HFFc6 (cell line): ENCODE measurements around the gene COX7A2L. TPM values are rescaled to one million over a fixed set of nuclear protein-coding genes. Genes with fewer than 3 reads are reported as not detected.

ENCODE experiments used
- DNase-seq: peaks from one replicate; pipeline ENCODE4 v3.0.0-alpha.2; 2018
- H3K27ac Mint-ChIP-seq: 2 replicates; pipeline ENCODE4 v1.8.0; 2020; ENCODE audit warnings: mild to moderate bottlenecking, mixed read lengths
- H3K27me3 Mint-ChIP-seq: 2 replicates; pipeline ENCODE4 v1.8.0; 2021; ENCODE audit warnings: mild to moderate bottlenecking, moderate library complexity, mixed read lengths; ENCODE audit not compliant: insufficient read depth
- H3K36me3 Mint-ChIP-seq: 2 replicates; pipeline ENCODE4 v1.8.0; 2021; ENCODE audit warnings: low read depth, mixed read lengths
- H3K4me1 Mint-ChIP-seq: 2 replicates; pipeline ENCODE4 v1.8.0; 2020; ENCODE audit warnings: low read depth, mixed read lengths
- H3K4me3 Mint-ChIP-seq: 2 replicates; pipeline ENCODE4 v1.8.0; 2020; ENCODE audit warnings: mild to moderate bottlenecking, moderate library complexity, mixed read lengths
- H3K9me3 Mint-ChIP-seq: 2 replicates; pipeline ENCODE4 v1.8.0; 2020; ENCODE audit warnings: mild to moderate bottlenecking, mixed read lengths
- total RNA-seq, 6 experiments: library from RNA; stranded (reverse); fragmentation: NEBNext Ultra II Directional; extraction: Animal tissue kit (Norgen Biotek cat#: 25700); gene quantifications; 2 replicates in 1 of 6; 3 replicates in 5 of 6; pipeline ENCODE4 v1.2.3, GENCODE V29; 2021
- TF ChIP-seq, protein P1 (sequence below): fragments of 200-600 bp; sonication (generic); IDR thresholded peaks from 2 replicates; pipeline ENCODE4 v1.5.0; 2021; ENCODE audit warnings: antibody characterized with exemption, mild to moderate bottlenecking

COX7A2L gene
- total RNA-seq, 6 experiments from 2014 or later: 118 to 130 (median 125) TPM

DNA sequence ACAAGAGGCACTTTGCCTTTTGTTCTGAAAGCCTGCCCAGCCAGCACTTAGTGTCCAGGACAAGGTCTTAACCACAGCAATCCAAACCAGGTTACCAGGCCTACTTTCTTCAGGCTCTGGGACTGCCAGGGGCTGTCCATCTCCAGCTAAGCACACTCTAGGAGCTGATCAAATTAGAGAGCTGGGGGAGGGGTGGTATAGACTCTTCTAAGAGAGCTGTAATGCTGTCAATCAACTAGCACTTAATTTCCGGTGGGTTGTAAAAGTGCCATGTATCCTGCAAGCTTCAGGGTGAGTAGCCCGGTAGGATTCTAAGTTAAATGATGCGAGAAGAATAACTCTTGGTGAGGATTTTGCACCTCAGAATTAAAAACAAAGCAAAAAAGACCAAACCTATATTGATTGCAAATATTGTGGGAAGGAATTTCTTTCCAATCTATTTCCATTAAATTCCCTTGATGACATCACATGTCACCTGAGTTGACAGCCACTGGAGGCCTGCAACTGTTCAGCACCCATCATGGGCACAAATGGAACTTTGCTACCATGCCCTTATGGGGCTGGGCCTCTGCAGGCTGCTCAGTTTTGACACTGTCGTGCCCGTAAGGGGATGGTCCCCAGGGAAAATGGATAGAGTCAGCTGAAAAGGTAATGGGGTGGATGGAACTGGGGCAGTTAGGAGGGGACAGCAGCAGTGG, 8.7 kb upstream of the COX7A2L start:
- Mint-ChIP-seq H3K36me3 (no peaks in the 10 kb centered on the region), H3K27ac (no peak overlapping the region)

DNA sequence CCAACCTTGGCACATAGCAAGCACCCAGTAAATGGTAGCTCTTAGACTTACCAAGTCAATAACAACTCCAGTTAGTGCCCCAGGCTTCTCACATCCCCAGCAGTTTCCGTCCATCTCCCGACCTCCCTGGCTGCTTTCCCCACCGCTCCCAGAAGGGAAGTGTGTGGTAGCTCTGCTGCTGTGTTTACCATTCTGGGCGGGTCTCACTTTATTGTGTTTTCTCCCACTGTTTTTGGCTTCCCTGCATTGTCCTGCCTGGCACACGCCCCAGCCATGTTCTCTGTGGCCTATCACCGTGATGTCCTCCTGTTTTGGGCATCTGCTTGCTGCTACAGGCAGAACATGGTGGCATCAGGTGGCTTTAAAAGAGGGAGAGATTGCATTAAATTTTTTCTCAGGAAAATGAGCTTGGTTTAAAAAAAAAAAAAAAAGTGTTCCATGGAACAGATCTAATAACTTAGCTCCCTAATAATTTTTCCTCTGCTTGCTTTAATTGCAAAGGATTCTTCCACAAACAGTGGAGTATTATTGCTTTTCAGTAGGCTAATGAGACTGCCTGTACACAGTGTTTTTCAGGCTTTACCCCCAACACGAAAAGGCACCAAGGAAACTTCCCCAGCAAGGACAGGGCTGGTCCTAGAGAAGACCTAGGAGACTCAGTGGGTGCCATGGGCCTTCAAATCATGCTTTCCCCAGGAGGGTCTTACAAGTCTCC, 8.0 kb upstream of the COX7A2L start:
- no peak overlapping the region for H3K27ac Mint-ChIP-seq
- TF ChIP-seq, protein P1, sequence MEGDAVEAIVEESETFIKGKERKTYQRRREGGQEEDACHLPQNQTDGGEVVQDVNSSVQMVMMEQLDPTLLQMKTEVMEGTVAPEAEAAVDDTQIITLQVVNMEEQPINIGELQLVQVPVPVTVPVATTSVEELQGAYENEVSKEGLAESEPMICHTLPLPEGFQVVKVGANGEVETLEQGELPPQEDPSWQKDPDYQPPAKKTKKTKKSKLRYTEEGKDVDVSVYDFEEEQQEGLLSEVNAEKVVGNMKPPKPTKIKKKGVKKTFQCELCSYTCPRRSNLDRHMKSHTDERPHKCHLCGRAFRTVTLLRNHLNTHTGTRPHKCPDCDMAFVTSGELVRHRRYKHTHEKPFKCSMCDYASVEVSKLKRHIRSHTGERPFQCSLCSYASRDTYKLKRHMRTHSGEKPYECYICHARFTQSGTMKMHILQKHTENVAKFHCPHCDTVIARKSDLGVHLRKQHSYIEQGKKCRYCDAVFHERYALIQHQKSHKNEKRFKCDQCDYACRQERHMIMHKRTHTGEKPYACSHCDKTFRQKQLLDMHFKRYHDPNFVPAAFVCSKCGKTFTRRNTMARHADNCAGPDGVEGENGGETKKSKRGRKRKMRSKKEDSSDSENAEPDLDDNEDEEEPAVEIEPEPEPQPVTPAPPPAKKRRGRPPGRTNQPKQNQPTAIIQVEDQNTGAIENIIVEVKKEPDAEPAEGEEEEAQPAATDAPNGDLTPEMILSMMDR: no peak
- H3K4me3 Mint-ChIP-seq: no peak overlapping the region
- H3K4me1 Mint-ChIP-seq: peaks cover 6% of the 10 kb centered on the region; the same call in 1 of the 2 replicates
- H3K36me3 Mint-ChIP-seq: no peaks in the 10 kb centered on the region
- H3K27me3 Mint-ChIP-seq: peaks cover 24% of the 10 kb centered on the region
- H3K9me3 Mint-ChIP-seq: no peaks in the 10 kb centered on the region
- no peak for DNase-seq

More for the DNA sequence above, 8.7 kb upstream of the COX7A2L start:
- DNase-seq: no peak
- TF ChIP-seq, protein P1: no peak
- Mint-ChIP-seq H3K4me3 (no peak overlapping the region), H3K27me3 (peaks cover 30% of the 10 kb centered on the region), H3K4me1 (peaks cover 6% of the 10 kb centered on the region; the same call in 1 of the 2 replicates), H3K9me3 (no peaks in the 10 kb centered on the region)

DNA sequence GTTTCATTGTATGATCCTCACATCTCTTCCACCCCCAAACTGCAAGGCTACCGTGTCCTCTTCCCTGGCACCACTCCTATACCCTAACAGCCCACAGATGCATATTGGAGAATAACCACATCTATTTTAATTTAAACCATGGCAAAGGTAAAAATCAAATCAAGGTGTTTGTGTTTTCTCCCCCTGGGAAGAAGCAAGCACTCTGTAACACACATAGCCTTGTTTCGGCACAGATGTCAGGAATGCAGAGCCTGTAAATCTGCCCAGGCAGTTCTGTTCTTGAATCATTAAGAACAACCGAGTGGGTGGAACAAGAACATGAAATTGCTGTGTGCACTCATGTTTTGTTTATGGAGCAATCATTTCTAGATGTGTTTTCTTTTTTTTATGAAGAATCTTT, 6.8 kb upstream of the COX7A2L start:
- no peak overlapping the region for H3K27ac Mint-ChIP-seq
- no peak for DNase-seq
- H3K4me1 Mint-ChIP-seq: peaks cover 6% of the 10 kb centered on the region; the same call in 1 of the 2 replicates
- TF ChIP-seq, protein P1: no peak
- H3K36me3 Mint-ChIP-seq: no peaks in the 10 kb centered on the region
- H3K27me3 Mint-ChIP-seq: peaks cover 20% of the 10 kb centered on the region
- no peak overlapping the region for H3K4me3 Mint-ChIP-seq
- H3K9me3 Mint-ChIP-seq: no peaks in the 10 kb centered on the region

DNA sequence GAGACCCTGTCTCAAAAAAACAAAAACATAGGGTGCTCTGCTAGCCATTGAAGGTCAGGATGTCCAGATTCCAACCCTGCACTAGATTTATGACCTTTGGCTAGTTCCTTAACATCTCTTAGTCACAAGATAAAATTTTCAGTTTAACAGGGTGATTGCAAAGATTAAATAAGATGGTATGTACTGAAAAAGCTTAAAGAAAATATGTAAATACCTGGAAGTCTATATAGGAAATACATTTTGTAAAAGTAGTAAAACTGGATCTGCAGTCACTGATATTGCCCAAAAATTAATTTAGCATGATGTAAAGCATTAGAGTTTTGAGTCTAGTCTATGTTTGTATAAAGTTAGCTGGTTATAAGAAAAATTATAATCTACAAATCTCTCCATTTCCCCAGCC, 5.4 kb upstream of the COX7A2L start:
- no peak overlapping the region for H3K27ac Mint-ChIP-seq
- peaks cover 8% of the 10 kb centered on the region for H3K4me1 Mint-ChIP-seq
- DNase-seq: no peak
- H3K9me3 Mint-ChIP-seq: no peaks in the 10 kb centered on the region
- no peak overlapping the region for H3K4me3 Mint-ChIP-seq
- H3K36me3 Mint-ChIP-seq: no peaks in the 10 kb centered on the region
- TF ChIP-seq, protein P1: no peak
- peaks cover 22% of the 10 kb centered on the region for H3K27me3 Mint-ChIP-seq

DNA sequence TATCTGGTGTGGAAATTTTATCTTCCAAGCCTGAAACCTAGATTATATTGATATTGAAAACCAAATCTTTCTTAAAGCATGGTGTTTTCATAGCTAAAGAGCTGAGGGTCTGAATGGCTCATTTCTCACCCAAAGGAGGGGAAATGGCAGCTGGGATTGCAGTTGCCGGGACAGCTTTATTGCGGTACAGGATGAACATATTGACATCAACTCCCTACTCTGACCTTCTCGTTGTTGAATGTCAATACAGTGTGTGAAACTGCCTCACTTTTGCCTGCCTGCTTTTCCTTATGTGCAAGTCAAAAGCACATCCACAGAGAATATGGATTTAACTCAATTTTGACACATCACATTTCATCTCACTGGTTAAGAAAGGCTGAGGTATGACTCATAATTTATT, 3.6 kb upstream of the COX7A2L start:
- H3K36me3 Mint-ChIP-seq: peaks cover 11% of the 10 kb centered on the region; the same call in 1 of the 2 replicates
- no peak overlapping the region for H3K27ac Mint-ChIP-seq
- H3K4me1 Mint-ChIP-seq: peaks cover 14% of the 10 kb centered on the region
- no peak overlapping the region for H3K4me3 Mint-ChIP-seq
- no peaks in the 10 kb centered on the region for H3K9me3 Mint-ChIP-seq
- no peak for DNase-seq
- TF ChIP-seq, protein P1: no peak
- peaks cover 21% of the 10 kb centered on the region for H3K27me3 Mint-ChIP-seq
